B cell (primary cell): ENCODE results near the gene CNTNAP2.

Source experiments
- EZH2 ChIP-seq: IDR thresholded peaks from 2 replicates; pipeline ENCODE4 v1.6.1; 2012; ENCODE audit warnings: borderline replicate concordance, low read depth, mild to moderate bottlenecking, moderate library complexity, low read length; ENCODE audit not compliant: insufficient read depth, poor library complexity, severe bottlenecking
- TF ChIP-seq, protein P1 (sequence below): fragments of 200-600 bp; IDR thresholded peaks from one replicate; pipeline ENCODE4 v1.8.0; 2022; ENCODE audit warnings: antibody characterized with exemption, mild to moderate bottlenecking

- no peak for TF ChIP-seq EZH2
- TF ChIP-seq, protein P1, sequence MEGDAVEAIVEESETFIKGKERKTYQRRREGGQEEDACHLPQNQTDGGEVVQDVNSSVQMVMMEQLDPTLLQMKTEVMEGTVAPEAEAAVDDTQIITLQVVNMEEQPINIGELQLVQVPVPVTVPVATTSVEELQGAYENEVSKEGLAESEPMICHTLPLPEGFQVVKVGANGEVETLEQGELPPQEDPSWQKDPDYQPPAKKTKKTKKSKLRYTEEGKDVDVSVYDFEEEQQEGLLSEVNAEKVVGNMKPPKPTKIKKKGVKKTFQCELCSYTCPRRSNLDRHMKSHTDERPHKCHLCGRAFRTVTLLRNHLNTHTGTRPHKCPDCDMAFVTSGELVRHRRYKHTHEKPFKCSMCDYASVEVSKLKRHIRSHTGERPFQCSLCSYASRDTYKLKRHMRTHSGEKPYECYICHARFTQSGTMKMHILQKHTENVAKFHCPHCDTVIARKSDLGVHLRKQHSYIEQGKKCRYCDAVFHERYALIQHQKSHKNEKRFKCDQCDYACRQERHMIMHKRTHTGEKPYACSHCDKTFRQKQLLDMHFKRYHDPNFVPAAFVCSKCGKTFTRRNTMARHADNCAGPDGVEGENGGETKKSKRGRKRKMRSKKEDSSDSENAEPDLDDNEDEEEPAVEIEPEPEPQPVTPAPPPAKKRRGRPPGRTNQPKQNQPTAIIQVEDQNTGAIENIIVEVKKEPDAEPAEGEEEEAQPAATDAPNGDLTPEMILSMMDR = no peak
Observed at GRCh38 chr7:147411096-147411495, 1294.5 kb downstream of the CNTNAP2 start.
